GM19463 (cell line): Measurements from ENCODE around the gene MFAP1.

Experiments
- ATAC-seq: cut with Tn5 transposase; IDR thresholded peaks from one replicate; pipeline ENCODE4 v1.9.1; 2021; ENCODE audit warnings: mild to moderate bottlenecking, moderate library complexity; ENCODE audit not compliant: unreplicated experiment

MFAP1 gene

DNA sequence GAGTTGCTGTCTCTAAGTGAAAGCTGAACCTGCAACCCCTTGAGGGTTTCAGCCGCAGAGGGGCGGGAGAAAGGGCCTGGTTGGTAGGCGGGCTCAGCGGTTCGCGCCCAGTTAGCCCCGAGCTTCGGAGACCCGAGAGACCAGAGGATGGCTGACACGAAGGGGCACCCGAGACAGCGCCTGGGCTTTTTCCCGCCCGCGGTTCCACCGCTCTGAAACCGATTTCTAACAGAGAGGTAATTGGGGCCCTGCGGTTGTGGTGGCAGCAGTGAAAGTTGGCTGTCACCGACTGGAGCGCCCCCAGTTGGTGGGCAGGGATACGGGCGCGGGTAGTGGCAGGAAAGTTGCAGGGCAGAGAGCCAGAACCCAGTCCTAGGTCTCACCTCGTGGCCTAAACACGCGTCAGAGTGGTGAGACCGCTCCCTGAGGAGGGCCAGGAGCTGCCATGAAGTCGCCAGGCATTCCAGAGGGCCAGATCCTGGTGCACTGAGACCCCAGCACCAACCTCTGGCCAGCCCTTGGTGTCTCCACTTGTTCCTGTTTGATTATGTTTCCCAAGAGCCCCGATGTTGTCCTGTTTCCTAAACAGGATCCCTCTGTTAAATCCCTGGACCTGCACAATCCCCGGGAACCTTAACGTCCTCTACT is 47.1 kb downstream of the MFAP1 start:
- peak; percentile 67 for ATAC-seq

DNA sequence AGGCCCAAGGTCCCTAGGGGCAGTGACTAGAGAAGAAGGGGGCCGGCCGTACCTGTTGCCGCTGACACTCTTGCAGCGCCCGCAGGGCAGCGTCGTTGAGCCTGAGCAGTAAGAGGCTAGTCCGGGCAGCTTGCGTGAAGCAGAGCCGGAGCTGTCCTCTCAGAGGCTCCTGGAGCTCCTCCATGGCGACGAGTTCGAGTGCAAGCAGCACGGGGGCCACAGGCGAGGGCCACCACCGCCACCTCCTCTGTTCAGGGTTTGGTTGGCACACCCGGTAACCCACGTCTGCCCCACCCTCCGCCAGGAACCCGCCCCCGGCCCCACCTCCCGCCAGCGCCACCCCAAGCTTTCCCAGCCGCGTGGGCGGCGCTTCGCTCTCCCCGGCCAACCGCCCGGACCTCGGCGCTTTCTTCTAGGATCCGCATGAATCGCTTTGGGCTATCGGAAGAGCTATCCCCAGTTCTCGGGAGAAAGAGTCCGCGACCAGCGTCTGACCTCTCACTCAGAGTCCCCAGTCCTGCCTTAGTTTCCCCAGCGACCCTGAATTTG is 47.7 kb downstream of the MFAP1 start, which contains the start of gene ELL3:
Gene ELL3, minus strand, starts transcription at position 249 of the 549 bp plus-strand sequence. Its CDS starts 65 bp downstream, at position 184.
- ATAC-seq, result peak; percentile 36

DNA sequence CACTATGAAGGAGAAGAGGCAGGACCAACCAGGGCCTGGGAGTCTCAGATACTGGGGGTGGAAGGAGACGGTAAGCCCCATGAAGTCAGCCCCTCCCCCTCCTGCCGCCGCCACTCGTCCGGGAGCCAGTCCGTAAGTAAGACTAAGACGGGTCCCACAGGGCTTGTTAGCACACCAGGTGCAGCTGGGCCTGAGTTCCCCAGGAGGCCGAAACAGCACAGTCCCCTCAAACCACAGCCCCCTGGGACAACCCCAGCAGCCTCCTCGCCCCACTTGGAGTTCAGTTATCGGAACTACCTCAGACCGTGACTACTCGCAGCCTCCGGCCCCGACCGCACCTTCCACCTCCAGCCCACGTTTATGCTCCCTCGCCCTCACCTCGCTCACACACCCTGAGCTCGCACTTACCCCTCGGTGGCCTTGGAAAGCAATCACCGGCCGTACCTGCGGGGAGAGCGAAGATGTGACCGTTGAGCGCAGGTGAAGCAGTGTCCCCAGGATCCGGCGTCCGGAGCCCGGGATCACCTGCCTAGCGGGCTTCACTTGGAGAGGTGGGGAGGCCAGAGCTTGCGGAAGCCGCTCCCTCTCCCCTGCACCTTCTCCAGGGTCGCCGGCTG is 48.3 kb downstream of the MFAP1 start:
- peak; percentile 58 for ATAC-seq

DNA sequence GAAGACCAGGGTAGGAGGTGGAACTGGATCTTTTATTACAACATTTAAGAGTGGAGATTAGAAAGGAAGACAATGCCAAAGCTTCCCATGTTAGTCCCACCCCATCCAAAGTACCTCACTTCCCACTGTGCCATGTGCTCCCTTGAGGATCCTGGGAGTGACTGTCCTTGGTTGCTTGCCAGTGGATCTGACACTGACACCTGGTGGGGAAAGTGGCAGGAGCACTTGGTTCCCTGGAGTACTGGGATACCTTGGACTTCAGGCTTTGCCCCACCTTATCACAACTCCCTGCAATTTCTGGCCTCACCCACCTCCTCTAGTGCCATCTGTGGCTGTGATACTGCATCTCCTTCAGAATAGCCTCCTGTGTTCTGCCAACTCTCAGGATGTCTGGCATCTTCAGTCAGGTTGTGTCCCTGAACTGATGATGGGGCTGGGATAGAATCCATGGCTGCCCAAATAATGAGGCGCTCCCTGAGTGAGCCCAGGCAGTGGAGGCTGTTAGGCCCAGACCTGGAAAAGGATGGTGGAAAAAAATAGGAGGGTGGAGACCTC is 49.0 kb downstream of the MFAP1 start:
- ATAC-seq, result no peak

DNA sequence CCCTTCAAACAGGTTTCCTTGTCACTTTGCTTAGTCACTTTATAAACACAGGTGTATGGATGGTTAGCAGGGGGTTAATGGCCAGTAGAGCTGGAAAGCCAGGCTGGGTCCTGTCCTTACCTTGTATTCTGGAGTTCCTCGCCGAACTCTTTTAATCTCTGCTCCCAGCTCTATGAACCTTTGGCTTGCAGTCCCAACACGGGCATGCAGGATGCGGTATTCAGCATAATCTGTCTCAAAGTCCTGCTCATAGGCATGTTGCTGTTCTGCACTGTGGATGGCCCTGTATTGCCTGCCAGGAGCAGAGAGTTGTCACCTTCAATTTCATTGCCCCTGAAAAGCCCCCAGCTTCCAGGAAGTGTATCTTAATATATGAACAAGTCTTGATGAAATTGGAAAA is 50.4 kb downstream of the MFAP1 start:
- ATAC-seq, result no peak

DNA sequence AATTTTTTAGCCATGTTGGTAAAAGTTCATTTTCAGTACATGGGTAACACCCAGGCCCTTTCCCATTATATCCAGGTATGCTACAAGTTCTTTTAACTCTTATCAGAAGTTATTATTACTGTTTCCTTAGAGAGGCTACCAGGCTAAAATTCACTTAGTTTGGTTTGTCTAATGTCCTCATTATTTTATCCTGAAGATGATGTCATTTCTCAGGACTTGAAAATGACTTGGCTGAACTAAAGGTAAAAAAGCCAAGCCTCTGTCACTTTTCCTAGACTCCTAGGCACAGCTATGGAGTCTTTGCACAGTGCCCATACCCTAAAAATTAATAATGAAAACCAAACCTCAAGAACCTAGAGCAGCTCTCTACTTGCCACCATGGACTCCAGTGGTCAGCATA is 51.9 kb downstream of the MFAP1 start:
- no peak for ATAC-seq

DNA sequence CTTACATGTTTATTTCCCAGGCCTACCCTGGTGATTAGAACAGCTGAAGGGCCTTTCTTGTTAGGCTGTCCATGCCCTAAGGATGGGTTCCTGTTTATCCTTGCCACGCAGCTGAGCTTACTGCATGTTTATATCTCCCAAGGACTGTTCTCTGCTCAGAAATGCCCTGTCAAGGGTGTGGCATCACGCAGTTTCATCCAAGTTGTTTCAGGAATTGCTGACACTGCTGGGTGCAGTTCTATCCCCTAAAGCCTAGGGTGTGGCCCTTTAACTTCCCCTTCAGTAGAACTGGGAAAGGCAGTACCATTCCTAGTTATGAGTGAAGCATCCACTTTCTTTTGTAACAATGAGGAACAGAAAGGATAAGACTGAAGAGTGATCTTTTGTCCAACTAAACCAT is 52.7 kb downstream of the MFAP1 start:
- ATAC-seq, result no peak

DNA sequence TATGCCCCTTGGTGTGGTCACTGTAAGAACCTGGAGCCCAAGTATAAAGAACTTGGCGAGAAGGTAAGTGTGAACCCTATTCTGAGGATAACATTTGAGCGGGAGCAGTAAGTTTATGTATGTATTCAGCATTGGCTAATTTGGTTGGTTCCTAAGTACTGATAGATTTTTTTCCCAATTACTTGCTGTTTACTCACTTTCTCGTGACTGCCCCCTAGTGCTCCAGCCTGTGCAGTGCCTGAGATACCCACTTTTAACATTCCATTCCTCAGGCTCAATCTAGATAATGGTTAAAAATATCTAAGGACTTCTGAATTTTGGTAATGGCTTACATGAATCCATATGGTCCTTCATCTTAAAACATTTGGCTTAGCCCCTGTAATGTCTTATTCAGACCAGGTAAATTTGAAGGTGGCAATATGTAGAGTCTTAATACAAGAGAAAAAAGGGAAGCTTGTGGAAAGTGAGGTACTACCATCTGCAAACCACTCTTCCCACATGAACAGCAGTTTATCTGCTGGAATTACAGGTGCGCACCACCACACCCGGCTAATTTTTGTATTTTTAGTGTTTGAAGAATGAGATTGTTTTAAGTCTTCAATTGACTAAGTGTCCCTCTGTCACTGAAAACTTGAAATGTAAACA is 54.8 kb downstream of the MFAP1 start:
- no peak for ATAC-seq

DNA sequence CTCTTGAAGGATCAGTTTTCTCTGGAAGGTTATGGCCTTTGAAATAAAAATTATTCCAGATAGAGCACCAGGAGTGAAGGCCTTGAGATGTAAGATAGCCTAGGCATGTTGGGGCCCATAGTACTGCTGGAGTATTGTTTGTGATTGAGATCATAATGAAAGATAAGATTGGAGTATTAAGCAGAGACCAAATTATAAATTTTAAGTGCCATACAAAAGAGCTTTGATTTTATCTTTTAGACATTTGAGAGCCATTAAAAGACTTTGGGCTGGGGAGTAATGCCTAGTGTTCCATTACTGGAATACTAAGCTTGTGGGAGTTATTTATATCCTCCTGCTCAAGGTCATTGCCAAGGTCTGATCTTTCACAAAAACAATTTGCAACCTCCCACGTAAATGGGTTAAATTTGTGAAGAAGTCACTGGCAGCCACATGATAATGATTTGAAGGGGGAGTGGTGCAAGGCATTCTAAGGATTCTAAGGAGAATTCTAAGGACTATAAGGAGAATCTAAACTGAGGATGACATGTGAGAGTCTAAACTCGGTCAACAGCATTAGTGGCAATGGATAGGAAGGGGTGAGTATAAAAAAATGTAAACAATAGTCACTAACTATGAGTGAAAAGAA is 60.6 kb downstream of the MFAP1 start:
- no peak for ATAC-seq

DNA sequence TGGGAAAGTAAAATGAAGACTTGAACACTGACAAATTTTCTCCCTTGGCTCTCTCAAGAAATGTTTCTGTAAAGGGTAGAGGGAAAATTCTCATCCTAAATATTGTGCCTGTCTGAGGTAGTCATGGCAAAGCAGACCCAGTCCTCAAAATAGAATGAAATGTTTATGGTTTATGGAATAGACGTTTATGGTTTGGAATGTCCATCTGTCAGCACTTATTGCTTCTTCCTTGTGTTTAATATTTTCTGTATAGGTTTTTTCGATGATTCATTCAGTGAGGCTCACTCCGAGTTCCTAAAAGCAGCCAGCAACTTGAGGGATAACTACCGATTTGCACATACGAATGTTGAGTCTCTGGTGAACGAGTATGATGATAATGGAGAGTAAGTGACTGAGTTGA is 61.7 kb downstream of the MFAP1 start:
- ATAC-seq, result no peak
